Uterus (tissue), 2 donors: ENCODE measurements around the gene ZDHHC8.

Source experiments
- POLR2A ChIP-seq, 2 donors: fragments of 450-650 bp; IDR thresholded peaks; one replicate each; pipeline ENCODE4 v1.6.1; 2016; ENCODE audit warnings: antibody characterized with exemption in 2 of 2, mild to moderate bottlenecking in 1 of 2, moderate library complexity in 1 of 2
- TF ChIP-seq, protein P1 (sequence below), 4 experiments: fragments of 200-600 bp in 2 of 4; fragments of 450-650 bp in 2 of 4; sonication (generic) in 2 of 4; IDR thresholded peaks; one replicate each; pipeline ENCODE4 v1.5.1; 2016 to 2019; ENCODE audit warnings: antibody characterized with exemption in 4 of 4, mild to moderate bottlenecking in 2 of 4, moderate library complexity in 1 of 4

GRCh38 chr22:20157430-20158183, 26.0 kb downstream of the ZDHHC8 start:
- no peak for TF ChIP-seq POLR2A (IDR thresholded peaks at IDR 0.05)
- TF ChIP-seq, protein P1, sequence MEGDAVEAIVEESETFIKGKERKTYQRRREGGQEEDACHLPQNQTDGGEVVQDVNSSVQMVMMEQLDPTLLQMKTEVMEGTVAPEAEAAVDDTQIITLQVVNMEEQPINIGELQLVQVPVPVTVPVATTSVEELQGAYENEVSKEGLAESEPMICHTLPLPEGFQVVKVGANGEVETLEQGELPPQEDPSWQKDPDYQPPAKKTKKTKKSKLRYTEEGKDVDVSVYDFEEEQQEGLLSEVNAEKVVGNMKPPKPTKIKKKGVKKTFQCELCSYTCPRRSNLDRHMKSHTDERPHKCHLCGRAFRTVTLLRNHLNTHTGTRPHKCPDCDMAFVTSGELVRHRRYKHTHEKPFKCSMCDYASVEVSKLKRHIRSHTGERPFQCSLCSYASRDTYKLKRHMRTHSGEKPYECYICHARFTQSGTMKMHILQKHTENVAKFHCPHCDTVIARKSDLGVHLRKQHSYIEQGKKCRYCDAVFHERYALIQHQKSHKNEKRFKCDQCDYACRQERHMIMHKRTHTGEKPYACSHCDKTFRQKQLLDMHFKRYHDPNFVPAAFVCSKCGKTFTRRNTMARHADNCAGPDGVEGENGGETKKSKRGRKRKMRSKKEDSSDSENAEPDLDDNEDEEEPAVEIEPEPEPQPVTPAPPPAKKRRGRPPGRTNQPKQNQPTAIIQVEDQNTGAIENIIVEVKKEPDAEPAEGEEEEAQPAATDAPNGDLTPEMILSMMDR (IDR thresholded peaks at IDR 0.05): no peak
